ENCODE results near the gene SCRN1. TPM values are rescaled to one million over a fixed set of nuclear protein-coding genes. Genes with fewer than 3 reads are reported as not detected.

SCRN1 gene
- total and polyA plus RNA-seq, 2 of the 13 experiments (the other 11 are each of a cell fraction or from before 2014, with no cell fraction given) = 43.2 to 49.8 TPM

DNA sequence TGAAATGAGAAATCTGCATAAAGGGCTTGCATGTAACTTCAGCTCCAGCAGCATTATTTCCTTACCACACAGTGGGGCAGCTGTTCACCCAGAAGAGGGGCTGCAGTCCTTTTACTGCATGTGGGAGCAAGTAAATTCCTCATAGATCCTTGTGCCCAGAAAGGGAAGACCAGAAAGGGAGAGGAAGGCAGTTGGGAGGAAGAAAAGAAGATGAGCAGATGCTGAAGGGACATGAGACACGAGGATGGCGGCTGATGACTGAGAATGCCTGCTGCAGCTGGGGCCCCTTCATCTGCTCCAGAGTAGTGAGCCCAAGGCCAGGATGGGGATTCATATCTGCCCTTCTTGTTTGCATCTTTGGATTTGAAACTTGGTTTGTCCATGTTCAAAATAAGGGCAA is 102.8 kb downstream of the SCRN1 start (continued):
- TF ChIP-seq ZBTB10 (CRISPR knock-in tag; IDR thresholded peaks at IDR 0.05; ENCODE audit: borderline replicate concordance) = no peak

- intact Hi-C loops (cut with micrococcal nuclease; ENCODE audit: unreplicated experiment) = no loop called here
- no peak overlapping the region for H3K4me3 ChIP-seq (replicated peaks in 1 of 3; ENCODE audit: insufficient read depth in 1 of 3, low read depth in 2 of 3, low read length in 3 of 3)
- no peak for FAIRE-seq
- BruUV-seq (replicated peaks) = no TSS peak
- no peak overlapping the region for H2AFZ ChIP-seq (ENCODE audit: low read length)
- in situ Hi-C loops (cut with HindIII; ENCODE audit: extremely low pct_ligation_motif_present, low pct_unique_long_range_greater_than_20kb) = no loop called here
- peaks cover 1 to 20% of the 10 kb centered on the region in 2 experiments; a peak in 2 of 5 replicates for H3K27me3 ChIP-seq (ENCODE audit: control insufficient read depth in 1 of 2, insufficient read depth in 2 of 2, low read length in 2 of 2)
- no peaks in the 10 kb centered on the region for H4K20me1 ChIP-seq (ENCODE audit: insufficient read depth, low read length)
- H3K36me3 ChIP-seq (replicated peaks in 1 of 2; ENCODE audit: control insufficient read depth in 1 of 2, insufficient read depth in 2 of 2, low read length in 2 of 2) = no peaks in the 10 kb centered on the region
- ChIA-PET CTCF (ENCODE audit: low intra/inter-chr PET ratio, low total read pairs) (no interaction called here), POLR2A (no interaction called here)
- DNase-seq (ENCODE audit: low spot score) = no peak
- H3K4me2 ChIP-seq (ENCODE audit: low read depth, low read length) = no peak overlapping the region
- H3K9me3 ChIP-seq (ENCODE audit: low read length) = no peaks in the 10 kb centered on the region
- H3K27ac ChIP-seq (ENCODE audit: extremely low read length, insufficient read depth, low read length) = no peak overlapping the region
- no peak overlapping the region for H3K9ac ChIP-seq (ENCODE audit: insufficient read depth, low read depth, low read length)
- no peaks in the 10 kb centered on the region for H3K4me1 ChIP-seq (ENCODE audit: insufficient read depth, low read length)
- no peak for ATAC-seq
- 9% methylated on average over 3 of the region's 3 CpGs for WGBS (ENCODE audit: low lambda C conversion rate)
- TF ChIP-seq SRSF4 (IDR thresholded peaks at IDR 0.05; ENCODE audit: low read depth, low read length, poor library complexity, severe bottlenecking) (no peak), ZNF503 (CRISPR knock-in tag; IDR thresholded peaks at IDR 0.05) (no peak), CBFB (CRISPR knock-in tag; IDR thresholded peaks at IDR 0.05) (no peak), ZNF737 (CRISPR knock-in tag; IDR thresholded peaks at IDR 0.05; ENCODE audit: borderline replicate concordance) (no peak), ZMYM3 (CRISPR knock-in tag; IDR thresholded peaks at IDR 0.05) (no peak), LCORL (IDR thresholded peaks at IDR 0.05) (no peak), LCORL (CRISPR knock-in tag; IDR thresholded peaks at IDR 0.05) (no peak)
- TF ChIP-seq, protein P1, sequence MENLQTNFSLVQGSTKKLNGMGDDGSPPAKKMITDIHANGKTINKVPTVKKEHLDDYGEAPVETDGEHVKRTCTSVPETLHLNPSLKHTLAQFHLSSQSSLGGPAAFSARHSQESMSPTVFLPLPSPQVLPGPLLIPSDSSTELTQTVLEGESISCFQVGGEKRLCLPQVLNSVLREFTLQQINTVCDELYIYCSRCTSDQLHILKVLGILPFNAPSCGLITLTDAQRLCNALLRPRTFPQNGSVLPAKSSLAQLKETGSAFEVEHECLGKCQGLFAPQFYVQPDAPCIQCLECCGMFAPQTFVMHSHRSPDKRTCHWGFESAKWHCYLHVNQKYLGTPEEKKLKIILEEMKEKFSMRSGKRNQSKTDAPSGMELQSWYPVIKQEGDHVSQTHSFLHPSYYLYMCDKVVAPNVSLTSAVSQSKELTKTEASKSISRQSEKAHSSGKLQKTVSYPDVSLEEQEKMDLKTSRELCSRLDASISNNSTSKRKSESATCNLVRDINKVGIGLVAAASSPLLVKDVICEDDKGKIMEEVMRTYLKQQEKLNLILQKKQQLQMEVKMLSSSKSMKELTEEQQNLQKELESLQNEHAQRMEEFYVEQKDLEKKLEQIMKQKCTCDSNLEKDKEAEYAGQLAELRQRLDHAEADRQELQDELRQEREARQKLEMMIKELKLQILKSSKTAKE (CRISPR knock-in tag; IDR thresholded peaks at IDR 0.05; ENCODE audit: borderline replicate concordance) = no peak
- TF ChIP-seq, protein P2, sequence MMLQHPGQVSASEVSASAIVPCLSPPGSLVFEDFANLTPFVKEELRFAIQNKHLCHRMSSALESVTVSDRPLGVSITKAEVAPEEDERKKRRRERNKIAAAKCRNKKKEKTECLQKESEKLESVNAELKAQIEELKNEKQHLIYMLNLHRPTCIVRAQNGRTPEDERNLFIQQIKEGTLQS (CRISPR knock-in tag; IDR thresholded peaks at IDR 0.05) = no peak
- no peaks in the 10 kb centered on the region for H3K79me2 ChIP-seq (ENCODE audit: insufficient read depth, low read length)
Measured at GRCh38 chr7:29885626-29886025, 104.0 kb downstream of the SCRN1 start.

All from HepG2 (cell line).